Fibroblast of skin of left quadriceps (primary cell): ENCODE data around the gene PNPO.

ENCODE experiments used
- DNase-seq, 2 experiments: peaks; one replicate each; pipeline ENCODE4 v3.0.0-alpha.2; 2013; ENCODE audit warnings: low read depth in 2 of 2

PNPO gene

GRCh38 chr17:47949946-47950345 is 8.6 kb downstream of the PNPO start:
- no peak for DNase-seq

DNA sequence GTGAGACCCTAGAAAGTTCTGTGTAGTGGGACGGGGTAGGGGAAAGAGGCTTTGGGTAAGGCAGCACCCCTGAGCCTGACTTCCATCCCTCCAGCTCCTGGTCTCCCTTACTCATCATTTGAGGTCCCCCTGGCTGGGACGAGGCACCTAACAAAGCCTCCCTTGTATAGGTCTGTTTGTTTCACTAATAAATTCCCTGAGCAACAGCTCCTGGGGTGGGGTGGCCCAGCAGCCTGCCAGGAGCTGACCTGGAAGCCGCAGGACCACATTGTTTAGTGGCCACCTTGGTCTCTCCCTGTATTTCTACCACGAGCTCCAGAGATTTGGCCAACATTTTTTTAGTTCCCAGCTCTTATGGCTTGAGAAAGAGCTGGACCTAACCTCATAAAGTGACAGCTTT is 9.1 kb downstream of the PNPO start:
- no peak for DNase-seq

DNA sequence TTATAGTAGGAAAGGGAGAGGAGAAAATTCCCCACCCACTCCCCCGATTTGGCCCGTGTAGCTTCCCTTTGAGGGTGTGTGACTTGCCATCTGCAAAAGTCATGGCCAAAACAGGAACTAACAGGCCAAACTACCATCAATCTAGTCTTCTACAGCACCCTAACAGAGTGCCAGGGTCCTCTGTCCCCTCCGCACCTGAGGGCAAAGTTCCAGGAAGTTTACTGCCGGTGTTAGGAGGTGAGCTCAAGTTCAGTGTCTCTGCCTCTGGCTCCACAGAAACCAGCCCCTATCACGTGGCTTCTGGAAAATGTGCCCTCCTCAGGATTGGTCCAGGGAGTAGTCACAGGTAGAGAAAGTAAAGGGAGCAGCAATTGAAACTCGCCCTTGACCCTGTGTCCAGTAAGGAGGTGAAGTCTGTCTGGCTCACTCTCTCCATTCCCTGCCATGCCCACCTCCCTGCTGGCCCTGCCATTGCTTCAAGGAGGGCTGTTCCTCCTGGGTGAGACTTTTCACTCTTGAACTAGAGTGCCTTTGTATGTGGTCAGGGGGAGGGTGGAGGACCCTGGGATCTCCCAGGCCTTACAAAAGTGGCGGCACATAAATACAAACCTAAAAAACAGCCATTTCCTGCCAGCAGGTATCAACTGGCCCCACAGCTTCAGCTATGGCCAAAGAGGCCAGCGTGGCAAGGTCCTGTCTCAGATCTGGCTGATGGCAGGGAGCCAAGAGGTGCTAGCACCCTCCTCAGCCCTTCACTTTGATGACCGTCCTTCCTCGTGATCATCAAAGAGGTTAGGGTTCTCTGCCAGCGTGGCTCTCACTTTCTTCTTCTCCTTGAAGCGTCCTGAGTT is 11.0 kb downstream of the PNPO start:
- no peak for DNase-seq

GRCh38 chr17:47953909-47954308 is 12.5 kb downstream of the PNPO start:
- DNase-seq = no peak

DNA sequence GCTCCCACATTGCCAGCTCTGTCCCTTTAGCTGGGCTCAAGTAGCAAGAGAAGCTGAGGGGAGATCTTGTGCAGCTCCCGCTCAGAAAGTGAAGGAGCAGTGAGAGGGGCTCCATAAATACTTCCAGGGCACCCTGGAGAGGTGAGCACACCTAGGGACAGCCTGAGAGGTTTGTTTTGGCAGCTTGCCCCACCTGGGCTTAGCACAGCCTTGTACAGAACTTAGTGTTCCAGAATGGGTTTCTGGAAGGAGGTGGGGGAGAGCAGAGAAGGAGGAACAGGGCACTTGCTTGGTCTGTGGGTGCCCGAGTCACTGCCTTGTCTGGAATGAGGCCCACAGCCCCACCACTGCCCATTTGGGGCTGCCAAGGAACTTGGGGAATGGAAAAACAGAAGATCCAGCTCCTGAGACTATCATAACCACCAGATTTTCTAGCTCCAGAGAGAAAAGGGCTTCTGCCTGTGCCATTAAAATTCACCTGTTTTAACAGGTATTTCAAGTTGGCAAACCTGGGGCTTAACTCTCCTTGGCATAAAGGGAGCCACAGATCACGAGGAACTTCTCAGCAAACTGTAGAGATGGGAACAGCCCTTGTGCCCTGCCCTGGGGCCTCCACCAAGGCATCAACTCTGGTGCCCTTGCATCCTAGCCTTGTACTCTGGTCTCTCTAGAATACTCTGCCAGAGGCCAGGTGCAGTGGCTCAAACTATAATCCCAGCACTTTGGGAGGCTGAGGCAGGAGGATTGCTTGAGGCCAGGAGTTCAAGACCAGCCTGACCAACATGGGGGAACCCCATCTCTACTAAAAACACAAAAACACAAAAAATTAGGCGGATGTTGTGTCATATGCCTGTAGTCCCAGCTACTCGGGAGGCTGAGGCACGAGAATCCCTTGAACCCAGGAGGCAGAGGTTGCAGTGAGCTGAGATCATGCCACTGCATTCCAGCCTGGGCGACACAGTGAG is 14.4 kb downstream of the PNPO start:
- no peak for DNase-seq

DNA sequence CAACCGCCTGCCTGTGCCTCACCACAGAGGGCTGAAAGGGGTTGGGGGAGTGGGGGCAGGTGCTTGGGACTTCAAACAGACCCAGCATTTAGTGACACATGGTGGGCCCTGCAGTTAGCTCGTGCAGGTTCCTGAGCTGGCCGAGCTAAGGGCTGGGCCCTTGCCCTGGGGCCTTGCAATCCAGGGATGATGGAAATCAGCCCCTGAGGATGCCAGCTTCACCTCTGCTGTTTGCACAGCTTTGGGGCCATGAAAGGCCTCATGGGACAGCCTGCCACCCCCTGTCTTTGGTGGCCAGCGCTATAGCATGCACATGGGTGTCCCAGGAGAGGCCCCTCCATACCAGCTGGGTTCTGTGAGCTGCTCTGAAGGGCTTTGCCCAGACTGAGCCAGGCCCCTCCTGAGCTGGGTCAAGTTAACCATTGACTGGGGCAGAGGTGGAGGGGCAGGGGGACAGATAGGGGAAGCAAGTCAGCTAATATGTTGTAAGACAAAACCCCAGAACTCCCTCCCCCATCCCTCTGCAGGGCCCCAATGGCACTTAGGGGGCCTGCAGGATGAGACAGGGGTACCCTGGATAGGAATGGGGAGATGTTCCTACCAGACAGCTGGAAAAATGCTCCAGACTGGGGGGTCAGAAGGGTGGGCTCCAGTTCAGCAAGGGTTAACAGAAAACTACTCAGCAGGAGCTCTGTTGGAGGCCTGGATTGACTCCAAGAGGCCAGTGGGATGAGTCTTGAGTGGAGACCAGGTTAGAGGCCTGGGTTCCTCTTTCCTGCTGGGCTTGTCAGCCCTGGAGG is 15.6 kb downstream of the PNPO start:
- DNase-seq = no peak

- no peak for DNase-seq
These were observed 16.5 kb downstream of the PNPO start, which contains the start of gene PRR15L for GRCh38 chr17:47957591-47958490. PRR15L (minus strand) TSS chr17:47957883; CDS start chr17:47953234, 4,649 bp downstream.

DNA sequence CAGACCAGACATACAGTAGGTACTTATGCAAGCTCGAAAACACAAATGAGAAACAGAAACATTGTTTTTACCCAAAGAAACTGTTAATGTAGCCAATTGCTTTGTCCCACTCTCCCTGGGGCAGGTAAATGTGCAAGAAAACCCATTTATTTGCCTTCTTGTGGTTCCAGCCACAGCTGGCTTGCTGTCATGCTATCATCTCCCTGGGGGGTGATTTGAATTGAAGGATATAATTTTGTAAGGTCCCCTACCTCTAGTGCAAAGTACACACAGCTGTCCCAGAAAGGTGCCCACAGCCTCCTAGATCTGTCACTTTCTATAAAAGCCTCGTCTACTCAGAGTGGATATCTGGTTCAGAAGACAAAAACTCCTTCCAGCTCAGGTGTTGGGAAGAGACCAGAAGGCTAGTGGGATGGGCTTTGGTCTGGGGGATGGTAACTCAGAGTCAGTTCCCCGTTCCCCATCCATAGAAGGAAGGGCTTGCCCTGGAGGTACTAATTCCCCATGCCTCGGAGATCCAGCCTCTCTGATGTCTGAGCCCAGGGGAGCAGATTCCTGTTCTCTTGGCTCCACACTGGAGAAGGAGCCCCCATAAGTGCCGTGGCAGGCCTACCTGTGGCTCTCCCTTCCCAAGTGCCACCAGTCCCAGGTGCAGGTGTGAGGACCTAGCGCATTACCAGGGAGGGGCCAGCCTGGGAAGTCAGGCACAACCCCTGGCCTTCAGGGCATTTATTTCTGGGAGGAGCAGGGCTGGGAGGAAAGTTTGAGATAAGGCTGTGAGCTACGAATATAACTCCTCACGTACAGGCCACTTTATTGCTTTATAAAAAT is 18.7 kb downstream of the PNPO start:
- no peak for DNase-seq

GRCh38 chr17:47961406-47961805 is 20.0 kb downstream of the PNPO start:
- DNase-seq = no peak

GRCh38 chr17:47962901-47963300 is 21.5 kb downstream of the PNPO start:
- DNase-seq = no peak

GRCh38 chr17:47964856-47965255 is 23.5 kb downstream of the PNPO start:
- no peak for DNase-seq

GRCh38 chr17:47966079-47966519 is 24.7 kb downstream of the PNPO start:
- DNase-seq = no peak

GRCh38 chr17:47967607-47968252 is 26.4 kb downstream of the PNPO start:
- peak; percentile 60 to 66 for DNase-seq

DNA sequence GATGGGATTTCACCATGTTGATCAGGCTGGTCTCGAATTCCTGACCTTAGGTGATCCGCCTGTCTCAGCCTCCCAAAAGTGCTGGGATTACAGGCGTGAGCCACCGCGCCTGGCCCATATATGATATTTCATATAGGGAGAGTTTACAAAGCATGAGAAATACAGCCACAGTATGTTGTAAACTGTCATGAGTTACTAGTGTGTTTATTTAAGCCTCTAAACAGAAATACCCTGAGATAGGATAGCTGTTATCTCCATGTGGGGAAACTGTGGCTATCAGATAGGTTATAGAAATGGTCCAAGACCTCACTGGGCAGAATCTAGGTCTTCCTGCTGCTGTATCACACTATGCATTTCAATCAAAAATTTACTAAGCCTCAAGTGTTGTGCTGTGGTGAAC is 27.5 kb downstream of the PNPO start:
- DNase-seq = no peak

DNA sequence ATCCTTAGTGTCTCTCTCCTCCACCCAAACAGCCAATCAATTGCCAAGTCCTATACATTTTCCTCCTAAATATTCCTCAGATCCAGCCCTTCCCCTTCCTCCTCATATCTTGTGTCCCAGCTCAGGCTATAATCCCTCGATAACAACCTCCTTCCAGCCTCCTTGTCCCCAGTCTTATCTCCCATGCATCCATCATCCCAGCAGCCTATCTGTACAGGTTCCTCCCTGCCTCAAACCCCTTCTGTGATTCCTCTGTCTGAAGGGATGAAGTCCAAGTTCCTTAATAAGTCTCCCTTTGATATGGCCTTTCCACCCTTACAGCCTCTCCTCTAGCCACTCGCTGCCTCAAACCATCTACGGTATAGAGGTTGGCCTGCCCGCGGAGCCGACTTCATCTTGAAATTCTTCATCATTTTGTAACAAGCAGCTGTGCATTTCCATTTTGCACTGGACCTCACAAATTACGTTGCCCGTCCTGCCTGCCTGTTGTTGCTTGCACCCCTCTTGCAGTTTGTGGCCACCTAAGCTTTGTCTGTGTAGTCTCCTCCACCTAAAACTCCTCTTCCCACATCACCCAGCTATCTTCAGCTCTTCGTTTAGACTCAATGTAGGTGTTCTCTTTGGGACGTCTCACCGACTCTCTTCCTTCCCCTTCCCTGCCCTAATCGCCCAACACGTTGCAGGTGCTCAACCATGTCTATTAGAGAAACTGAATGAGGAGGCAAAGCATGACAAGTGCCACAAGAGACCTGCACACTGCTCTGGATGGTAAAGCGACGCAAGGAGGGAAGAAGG is 28.8 kb downstream of the PNPO start:
- DNase-seq = no peak

DNA sequence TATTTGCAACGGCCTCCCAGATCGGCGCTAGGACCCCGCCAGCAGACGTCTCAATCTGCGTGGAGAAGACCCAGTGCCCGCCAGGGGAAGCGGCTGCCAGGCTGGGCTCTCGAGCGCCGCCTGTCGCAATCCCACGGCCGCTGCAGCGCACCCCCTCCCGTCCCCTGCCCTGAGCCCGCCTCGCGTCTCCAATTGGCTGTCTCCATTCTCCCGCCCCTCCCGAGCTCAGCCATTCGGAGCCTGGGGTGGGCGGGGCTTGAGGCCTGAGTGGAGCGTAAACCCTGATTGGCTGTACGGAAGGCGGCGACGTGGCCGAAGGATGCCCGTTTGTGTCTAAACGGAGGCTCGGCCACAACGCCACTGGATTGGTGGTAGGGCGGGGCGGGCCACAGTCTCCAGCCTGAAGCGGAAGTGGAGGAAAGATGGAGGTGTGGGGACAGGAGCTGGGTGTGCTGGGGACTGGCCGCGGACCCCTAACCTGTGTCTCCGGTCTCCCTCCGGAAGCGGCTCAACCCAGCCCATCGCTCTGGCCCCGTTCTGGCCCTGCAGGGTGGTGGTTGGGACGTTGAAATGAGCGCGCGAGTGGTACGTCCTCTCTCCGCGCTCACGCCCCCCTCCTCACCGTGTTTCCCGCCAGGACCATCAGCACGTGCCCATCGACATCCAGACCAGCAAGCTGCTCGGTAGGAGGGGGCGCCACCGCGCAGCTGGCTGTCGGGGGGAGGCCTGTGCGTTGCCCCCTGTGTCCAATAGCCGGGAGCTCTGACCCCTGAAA is 29.5 kb downstream of the PNPO start, which contains the start of gene CDK5RAP3:
CDK5RAP3 (plus strand) TSS at position 389 of the 775 bp plus-strand sequence; CDS start at position 423, 34 bp downstream.
- DNase-seq = peak; percentile 98 to 99

GRCh38 chr17:47973541-47973940 is 32.2 kb downstream of the PNPO start:
- DNase-seq = no peak
